DND-41 (cell line): ENCODE results near the gene ILDR2.

Experiments
- CTCF ChIP-seq: IDR thresholded peaks from 2 replicates; pipeline ENCODE4 v1.5.1; 2012; ENCODE audit warnings: borderline replicate concordance, low read length, moderate library complexity, mild to moderate bottlenecking; ENCODE audit not compliant: poor library complexity, severe bottlenecking; ENCODE audit errors: extremely low read depth
- EZH2 ChIP-seq: IDR thresholded peaks from 3 replicates; pipeline ENCODE4 v1.6.1; 2012; ENCODE audit warnings: borderline replicate concordance, low read depth, mild to moderate bottlenecking, moderate library complexity, low read length, inconsistent platforms; ENCODE audit not compliant: severe bottlenecking

GRCh38 chr1:166960858-166961474 lies 14.4 kb downstream of the ILDR2 start:
- TF ChIP-seq CTCF, result no peak
- no peak for TF ChIP-seq EZH2
